Tongue (tissue), 2 donors: ENCODE data around the gene TPM4. TPM values are rescaled to one million over a fixed set of nuclear protein-coding genes. Genes with fewer than 3 reads are reported as not detected.

Source experiments
- DNase-seq: peaks from one replicate; pipeline ENCODE4 v3.0.0-alpha.2; 2015
- total RNA-seq: library from RNA; depleted of rRNA; stranded (reverse); fragments of >200 nt; gene quantifications from one replicate; pipeline ENCODE4 v1.2.3, GENCODE V29; 2014

Gene TPM4
- total RNA-seq, 1 donor from 2014 or later, result 220 TPM

DNA sequence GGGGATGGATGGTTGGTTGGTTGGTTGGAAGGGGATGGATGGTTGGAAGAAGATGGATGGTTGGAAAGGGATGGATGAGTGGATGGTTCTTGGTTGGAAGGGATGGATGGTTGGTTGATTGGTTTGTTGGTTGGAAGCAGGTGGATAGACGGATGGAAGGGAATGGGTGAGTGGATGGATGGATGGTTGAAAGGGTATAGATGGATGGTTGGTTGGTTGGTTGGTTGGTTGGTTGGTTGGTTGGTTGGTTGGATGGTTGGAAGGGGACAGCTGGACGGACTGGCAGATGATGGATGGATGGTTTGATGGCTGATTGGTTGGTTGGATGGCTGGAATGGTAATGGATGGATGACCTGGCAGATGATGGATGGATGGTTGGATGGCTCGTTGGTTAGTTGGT is 55.4 kb downstream of the TPM4 start:
- DNase-seq, result no peak

DNA sequence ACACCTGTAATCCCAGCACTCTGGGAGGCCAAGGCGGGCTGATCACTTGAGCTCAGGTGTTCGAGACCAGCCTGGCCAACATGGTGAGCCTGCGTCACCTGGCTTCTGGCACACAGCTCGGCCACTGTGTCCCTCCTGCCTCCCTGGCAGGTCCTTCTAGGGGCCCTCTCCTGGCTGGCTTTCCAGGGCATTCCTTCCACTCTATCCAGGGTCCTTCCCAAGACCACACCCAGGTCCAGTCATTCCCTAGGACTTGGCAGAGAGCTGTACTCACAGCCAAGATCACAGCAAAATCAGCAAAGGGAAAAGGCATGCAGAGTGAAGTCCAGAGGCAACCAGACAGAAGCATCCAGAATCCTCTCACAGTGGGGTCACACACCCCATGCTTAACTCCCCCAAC is 57.5 kb downstream of the TPM4 start:
- DNase-seq, result no peak

DNA sequence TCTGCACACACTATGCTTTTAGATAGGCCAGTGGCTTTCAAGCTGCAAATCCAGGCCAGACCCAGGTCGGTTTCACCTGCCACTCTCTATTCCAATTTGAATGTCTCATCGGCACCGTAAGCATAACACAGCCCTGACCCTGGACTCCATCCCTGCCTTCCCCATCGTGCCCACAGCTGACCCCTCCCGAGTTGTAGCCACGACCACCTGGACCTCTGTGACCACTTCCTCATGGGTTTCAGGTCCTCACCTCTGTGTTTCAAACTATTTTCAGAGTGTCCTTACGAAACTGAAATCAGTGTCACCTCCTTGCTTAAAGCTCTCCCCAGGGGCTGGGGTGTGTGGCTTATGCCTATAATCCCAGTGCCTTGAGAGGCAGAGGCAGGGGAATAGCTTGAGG is 58.2 kb downstream of the TPM4 start:
- DNase-seq, result no peak

DNA sequence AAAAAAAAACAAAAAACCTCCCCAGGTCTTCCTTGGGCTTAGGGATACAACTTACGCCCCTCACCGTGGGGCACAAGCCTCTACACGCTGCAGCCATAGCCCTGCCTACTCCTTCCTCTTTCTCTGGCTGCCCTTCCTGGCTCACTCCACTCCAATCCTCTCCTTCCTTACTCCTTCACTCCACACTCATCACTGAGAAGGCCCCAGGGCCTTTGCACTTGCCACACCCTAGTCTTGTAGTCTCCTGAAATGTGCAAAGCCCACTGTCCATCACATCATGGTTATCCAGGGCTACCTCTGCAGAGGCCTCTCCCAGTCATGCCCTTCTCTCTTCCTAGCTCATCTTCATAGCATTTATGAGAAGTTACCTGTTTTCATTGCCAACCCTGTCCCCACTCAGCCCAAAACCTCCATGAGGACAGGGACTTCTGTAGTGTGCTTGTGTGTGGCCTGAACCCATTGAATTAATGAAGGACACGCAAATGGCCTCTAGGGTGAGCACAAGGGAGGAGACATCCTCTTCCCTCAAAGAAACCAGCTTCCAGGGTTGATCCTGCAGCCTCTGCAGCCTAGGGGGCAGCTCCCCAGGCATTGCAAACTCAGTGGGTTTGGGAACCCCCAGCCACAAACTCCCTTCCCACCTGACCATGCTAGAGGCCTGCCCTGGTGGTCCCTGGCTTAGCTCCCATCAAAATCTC is 59.3 kb downstream of the TPM4 start:
- DNase-seq, result no peak

DNA sequence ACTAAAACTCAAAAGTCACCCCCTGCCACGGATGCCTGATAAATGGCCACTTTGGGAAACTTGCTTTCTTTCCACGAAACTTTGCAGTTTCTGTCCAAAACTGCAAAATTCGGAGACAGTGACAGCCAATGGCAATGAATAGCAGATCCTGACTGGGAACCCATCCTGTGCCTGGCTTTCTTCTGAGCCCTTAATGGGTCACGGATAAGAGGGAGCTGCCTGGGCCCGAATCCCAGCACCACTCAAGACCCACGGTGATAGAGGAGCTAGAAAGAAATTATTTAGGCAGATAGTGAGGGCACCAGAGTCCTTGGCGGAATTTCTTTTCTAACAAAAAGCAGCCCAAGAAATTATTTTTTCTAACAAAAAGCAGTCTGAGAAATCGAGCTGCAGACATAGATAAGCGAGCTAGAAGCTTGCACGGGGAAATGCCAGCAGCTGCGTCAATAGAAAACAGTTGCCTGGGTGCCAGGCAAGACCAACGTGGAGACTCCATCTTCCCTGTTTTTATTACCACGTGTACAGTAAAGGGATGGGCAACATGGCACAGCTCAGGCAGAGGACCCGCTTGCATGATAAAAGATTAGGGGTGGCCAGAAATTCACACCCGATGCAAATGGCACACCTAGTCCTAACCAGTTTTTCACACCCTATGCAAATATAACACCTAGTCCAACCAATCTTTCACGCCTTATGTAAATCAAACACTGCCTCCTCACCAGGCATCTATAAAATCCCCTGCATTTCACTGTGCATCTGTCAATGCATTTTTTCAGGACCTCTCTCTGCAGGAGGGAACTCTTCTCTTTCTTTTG is 60.1 kb downstream of the TPM4 start:
- DNase-seq, result no peak

DNA sequence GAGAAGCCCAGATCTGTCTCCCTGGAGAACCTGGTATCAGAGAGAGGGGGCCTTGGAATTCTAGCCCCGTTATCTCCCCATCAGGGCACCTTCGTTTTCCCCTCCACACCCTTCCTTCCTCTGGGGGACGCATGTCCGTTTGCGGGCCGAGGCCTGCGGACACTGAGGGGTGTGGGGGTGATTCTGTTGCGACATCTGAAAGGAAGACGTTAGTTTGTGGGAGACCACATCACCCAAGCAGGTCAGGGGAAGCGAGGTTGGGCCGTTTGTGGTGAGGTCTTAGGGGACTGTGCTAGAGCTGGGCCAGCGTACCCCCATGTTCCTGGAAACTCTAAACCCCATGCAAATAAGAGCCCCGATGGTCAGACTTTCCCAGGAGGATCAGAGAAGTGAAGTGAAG is 63.5 kb downstream of the TPM4 start:
- no peak for DNase-seq

DNA sequence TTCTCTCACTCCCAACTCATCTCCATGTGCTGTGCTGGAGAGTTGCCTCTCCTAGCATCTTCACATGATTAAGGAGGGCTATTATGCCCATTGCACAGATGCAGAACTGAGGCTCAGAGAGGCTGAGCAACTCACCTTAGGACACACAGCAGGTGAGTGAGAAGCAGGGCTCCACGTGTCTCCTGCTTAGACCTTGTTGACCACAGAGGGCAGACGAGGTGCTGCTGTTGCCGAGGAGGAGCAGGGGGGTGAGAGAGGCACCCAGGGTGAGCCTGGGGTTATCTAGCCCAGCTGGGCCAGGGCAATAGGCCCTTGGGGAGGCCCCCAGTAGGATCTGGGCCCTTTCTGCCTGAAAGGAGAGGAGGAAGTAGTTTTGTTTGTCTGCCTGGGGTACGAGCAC is 64.7 kb downstream of the TPM4 start:
- DNase-seq, result no peak

DNA sequence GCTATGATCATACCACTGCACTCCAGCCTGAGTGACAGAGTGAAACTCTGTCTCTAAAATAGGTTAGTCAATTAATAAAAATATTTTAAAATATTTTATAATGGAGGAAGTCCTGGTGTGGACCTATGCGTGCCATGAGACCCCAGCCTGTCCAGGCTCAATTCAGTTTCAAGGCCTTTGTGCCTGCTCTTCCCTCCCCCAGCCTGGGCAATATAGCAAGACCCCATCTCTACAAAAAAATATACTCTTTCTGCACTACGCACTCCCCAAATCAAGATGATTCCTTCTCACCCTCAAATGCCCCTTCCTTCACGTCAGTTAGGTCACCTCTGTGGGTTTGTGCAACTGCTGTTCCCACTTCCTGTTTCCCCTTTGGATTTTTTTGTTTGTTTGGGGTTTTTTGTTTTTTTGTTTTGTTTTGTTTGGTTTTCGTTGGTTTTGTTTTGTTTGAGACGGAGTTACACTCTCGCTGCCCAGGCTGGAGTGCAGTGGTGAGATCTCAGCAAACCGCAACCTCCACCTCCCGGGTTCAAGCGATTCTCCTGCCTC is 65.8 kb downstream of the TPM4 start:
- no peak for DNase-seq

DNA sequence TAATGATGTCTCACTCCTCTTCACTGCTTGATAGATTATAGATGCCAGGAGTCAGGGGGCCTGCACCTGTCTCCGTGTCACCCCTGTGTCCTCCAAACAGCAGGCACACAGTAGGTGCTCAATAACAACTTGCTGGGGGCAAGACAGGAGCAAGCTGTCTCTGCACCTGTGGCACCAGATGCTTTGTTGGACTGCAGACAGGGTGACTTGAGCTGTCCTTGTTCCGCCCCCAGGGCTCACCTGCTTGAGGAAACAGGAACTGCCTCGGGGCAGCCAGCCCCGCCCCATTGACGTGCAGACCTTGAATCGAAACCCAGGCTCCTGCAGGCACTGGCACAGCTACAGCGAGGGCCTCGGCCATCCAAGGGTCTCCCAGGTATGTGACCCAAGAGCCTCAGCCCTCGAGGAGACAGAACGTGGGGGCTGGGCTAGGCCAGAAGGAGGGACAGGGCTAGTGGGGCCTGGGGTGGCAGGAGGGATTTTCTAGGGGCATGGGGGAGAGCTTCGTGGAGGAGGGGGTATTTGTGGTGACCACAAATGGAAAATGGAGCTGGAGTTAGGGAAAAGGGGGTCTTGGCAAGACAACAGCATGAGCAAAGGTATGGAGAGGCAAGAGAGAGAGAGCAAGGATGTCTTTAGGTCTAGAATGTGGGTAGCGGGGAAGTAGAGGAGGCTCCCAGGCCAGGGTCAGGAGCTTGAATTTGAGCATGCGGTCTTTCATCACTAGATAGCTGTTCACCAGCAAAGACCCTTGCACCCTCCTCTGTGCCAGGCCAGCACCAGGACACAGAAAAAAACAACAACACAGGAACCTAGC is 67.3 kb downstream of the TPM4 start, which contains the start of gene HSH2D:
Gene HSH2D (plus strand): TSS at position 287 of the 817 bp plus-strand sequence. CDS start 5,066 bp downstream, outside the sequence.
- DNase-seq, result no peak

DNA sequence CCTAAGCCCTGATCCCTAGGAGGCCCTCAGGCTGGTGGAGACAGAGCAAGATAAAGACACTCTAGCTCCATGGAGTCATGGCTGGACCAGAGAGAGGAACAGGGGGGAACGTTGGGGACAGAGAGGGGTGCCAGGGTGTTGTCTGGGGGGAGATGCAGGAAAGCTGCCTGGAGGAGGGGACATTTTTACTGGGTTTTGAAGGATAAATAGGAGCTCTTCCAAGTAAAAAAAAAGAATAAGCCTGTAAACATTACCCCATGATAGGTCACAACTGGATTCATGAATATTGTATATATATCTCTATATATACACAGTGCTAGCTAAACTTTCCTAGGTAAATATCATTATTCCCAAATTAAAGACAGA is 67.9 kb downstream of the TPM4 start:
- no peak for DNase-seq

DNA sequence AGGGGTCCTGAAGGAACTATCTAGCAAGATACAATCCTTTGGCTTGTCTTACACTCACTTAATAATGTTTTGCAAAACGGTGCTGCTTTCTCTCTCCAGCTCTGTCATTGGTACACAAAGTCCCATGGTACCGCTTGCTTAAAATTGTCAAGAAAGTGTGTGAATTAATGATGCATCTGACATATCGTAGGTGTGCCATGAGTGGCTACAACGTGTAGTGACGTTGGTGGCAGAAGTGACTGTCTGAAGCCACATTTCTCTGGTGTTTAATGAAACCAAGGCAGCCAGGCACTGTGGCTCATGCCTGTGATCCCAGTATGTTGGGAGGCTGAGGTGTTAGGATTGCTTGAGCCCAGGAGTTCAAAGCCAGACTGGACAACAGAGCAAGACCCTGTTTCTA is 69.8 kb downstream of the TPM4 start:
- DNase-seq, result no peak

DNA sequence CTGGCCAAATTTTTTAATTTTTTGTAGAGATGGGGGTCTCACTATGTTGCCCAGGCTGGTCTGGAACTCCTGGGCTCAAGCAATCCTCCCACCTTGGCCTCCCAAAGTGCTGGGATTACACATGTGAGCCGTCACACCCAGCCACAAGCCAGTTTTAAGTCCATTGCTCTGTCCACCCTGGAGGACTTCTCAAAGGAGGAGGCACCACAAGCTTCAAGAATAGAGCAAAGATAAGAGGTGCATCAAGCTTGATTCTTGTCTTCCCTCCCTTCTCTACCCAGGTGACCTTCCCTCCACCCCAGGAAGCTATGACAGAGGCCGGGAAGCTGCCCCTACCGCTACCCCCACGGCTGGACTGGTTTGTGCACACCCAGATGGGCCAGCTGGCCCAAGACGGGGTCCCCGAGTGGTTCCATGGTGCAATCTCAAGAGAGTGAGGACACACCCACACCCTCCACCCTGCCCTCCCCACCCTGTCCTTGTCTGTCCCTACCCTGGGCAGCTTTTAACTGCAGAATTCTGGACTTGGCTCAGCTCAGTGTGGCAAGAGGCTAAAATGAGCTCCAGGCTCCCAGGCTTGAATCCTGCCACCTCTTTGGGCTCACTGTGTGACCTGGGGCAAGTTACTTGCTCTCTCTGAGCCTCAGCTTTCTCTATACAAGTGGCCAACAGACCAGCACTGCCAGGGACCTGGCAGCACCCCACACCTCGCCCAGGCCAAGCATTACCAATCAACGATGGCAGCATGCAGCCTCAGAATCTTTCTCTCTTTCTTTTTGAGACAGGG is 72.3 kb downstream of the TPM4 start:
- DNase-seq, result no peak

Other genes with a start within 250 kb of the TPM4 start
- not detected for gene CYP4F2, start 178.4 kb upstream of the TPM4 start, total RNA-seq
- gene CYP4F11, start 142.0 kb upstream of the TPM4 start, total RNA-seq, result not detected
- not detected for gene OR10H4, start 127.5 kb upstream of the TPM4 start, total RNA-seq
- 36.4 TPM for gene RAB8A, start 35.4 kb downstream of the TPM4 start, total RNA-seq
- gene HSH2D, start 67.2 kb downstream of the TPM4 start, total RNA-seq, result 1.1 TPM
- not detected for gene CIB3, start 97.0 kb downstream of the TPM4 start, total RNA-seq
- 73.4 TPM for gene FAM32A, start 108.9 kb downstream of the TPM4 start, total RNA-seq
- 36.8 TPM for gene AP1M1, start 121.4 kb downstream of the TPM4 start, total RNA-seq
- gene KLF2, start 248.3 kb downstream of the TPM4 start, total RNA-seq, result 14.2 TPM